Effector memory CD4-positive, alpha-beta T cell (primary cell): Measurements from ENCODE around the gene ATP1A1.

Source experiments
- DNase-seq, 3 donors: peaks; one replicate each; pipeline ENCODE4 v3.0.0-alpha.2; 2020
- H3K27ac ChIP-seq: 2 replicates; pipeline ENCODE4 v1.7.0; 2013; ENCODE audit warnings: mild to moderate bottlenecking, low read length, moderate library complexity; ENCODE audit not compliant: insufficient read depth, poor library complexity, severe bottlenecking
- H3K27me3 ChIP-seq: replicated peaks from 2 replicates; pipeline ENCODE4 v1.7.0; 2013; ENCODE audit warnings: mild to moderate bottlenecking, low read length; ENCODE audit not compliant: insufficient read depth, control insufficient read depth, poor library complexity, severe bottlenecking
- H3K36me3 ChIP-seq: 2 replicates; pipeline ENCODE4 v1.7.0; 2013; ENCODE audit warnings: mild to moderate bottlenecking, low read length, moderate library complexity; ENCODE audit not compliant: control insufficient read depth, insufficient read depth
- H3K4me1 ChIP-seq: 2 replicates; pipeline ENCODE4 v1.7.0; 2013; ENCODE audit warnings: low read length, mild to moderate bottlenecking; ENCODE audit not compliant: control insufficient read depth, insufficient read depth, poor library complexity, severe bottlenecking
- H3K4me3 ChIP-seq: 2 replicates; pipeline ENCODE4 v1.7.0; 2013; ENCODE audit warnings: low read length, low read depth, mild to moderate bottlenecking; ENCODE audit not compliant: insufficient read depth, poor library complexity, severe bottlenecking
- H3K9me3 ChIP-seq: 2 replicates; pipeline ENCODE4 v1.7.0; 2013; ENCODE audit warnings: mild to moderate bottlenecking, low read length, moderate library complexity; ENCODE audit not compliant: control insufficient read depth

ATP1A1 gene

GRCh38 chr1:116343019-116343418 lies 30.0 kb upstream of the ATP1A1 start:
- no peaks in the 10 kb centered on the region for H3K9me3 ChIP-seq
- DNase-seq = no peak
- peaks cover 22% of the 10 kb centered on the region for H3K4me1 ChIP-seq
- no peaks in the 10 kb centered on the region for H3K36me3 ChIP-seq
- no peak overlapping the region for H3K27ac ChIP-seq
- no peaks in the 10 kb centered on the region for H3K27me3 ChIP-seq
- no peak overlapping the region for H3K4me3 ChIP-seq

DNA sequence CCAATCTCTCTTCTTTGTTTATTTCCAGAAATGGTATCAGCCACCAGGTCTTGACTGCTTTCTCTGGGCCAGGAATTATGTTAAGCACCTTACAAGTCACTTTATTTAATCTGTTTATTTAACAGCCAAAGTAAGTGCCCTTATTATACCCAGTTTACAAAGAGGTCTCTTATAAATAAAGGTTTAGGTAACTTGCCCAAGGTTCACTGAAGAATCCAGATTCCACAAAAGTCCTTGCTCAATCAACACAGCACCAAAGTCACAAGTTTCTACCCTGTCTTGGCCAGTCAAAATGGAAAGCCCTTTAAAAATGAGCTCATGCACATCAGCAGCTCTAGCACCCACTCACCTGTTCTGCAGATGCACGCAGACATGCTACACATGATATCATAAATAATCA lies 28.0 kb upstream of the ATP1A1 start:
- DNase-seq = no peak
- Histone ChIP-seq H3K27ac (peak overlapping the region; percentile 62), H3K4me1 (peaks cover 22% of the 10 kb centered on the region), H3K36me3 (no peaks in the 10 kb centered on the region), H3K27me3 (no peaks in the 10 kb centered on the region), H3K9me3 (no peaks in the 10 kb centered on the region), H3K4me3 (no peak overlapping the region)

GRCh38 chr1:116345843-116346242 lies 27.2 kb upstream of the ATP1A1 start:
- no peaks in the 10 kb centered on the region for H3K27me3 ChIP-seq
- H3K36me3 ChIP-seq = no peaks in the 10 kb centered on the region
- peak overlapping the region; percentile 62 for H3K27ac ChIP-seq
- no peaks in the 10 kb centered on the region for H3K9me3 ChIP-seq
- H3K4me3 ChIP-seq = no peak overlapping the region
- DNase-seq = peak; percentile 6 to 51 (median 34)
- H3K4me1 ChIP-seq = peaks cover 22% of the 10 kb centered on the region

- no peaks in the 10 kb centered on the region for H3K36me3 ChIP-seq
- H3K4me1 ChIP-seq = peaks cover 22% of the 10 kb centered on the region
- peak overlapping the region; percentile 60 for H3K27ac ChIP-seq
- H3K4me3 ChIP-seq = no peak overlapping the region
- no peaks in the 10 kb centered on the region for H3K27me3 ChIP-seq
- DNase-seq = no peak
- no peaks in the 10 kb centered on the region for H3K9me3 ChIP-seq
Measured at GRCh38 chr1:116346943-116347673, 25.9 kb upstream of the ATP1A1 start.

DNA sequence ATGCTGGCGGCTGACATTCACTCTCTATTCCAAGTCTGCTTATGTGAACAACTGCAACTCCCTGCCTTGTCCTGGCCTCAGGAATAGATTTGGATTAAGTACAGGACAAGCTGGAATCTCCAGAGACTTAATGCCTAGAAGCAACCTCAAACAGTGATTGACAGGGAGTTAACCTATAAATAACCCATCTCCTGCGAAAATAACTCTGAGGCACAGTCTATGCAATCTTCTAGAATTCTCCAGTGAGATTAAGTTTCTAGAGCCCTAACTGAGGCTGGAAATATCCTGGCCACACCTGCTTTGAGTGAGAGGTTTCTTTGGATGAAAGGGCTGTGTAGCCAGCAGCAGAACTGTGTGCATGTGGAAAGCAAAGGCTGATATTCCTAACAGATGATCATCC lies 25.3 kb upstream of the ATP1A1 start:
- no peaks in the 10 kb centered on the region for H3K36me3 ChIP-seq
- DNase-seq = no peak
- no peak overlapping the region for H3K4me3 ChIP-seq
- H3K27me3 ChIP-seq = no peaks in the 10 kb centered on the region
- H3K4me1 ChIP-seq = peaks cover 26% of the 10 kb centered on the region
- H3K9me3 ChIP-seq = no peaks in the 10 kb centered on the region
- peak overlapping the region; percentile 60 for H3K27ac ChIP-seq

DNA sequence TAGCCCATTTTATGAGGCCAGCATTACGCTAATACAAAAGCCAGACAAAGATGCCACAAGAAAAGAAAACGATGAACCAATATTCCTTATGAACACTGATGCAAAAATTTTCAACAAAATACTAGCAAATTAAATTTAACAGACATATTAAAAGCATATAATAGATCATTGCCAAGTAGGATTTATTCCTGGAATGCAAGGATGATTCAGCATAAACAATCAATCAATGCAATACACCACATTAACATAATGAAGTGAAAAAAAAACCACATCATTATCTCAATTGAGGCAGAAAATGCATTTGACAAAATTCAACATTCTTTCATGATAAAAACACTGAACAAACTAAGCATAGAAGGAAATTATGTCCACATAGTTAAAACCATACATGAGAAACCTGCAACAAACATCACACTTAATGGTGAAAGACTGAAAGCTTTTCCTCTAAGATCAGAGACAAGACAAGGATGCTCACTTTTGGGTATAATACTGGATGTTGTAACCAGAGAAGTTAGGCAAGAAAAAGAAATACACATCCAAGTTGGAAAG lies 22.9 kb upstream of the ATP1A1 start:
- H3K4me1 ChIP-seq = peaks cover 26% of the 10 kb centered on the region
- DNase-seq = no peak
- H3K9me3 ChIP-seq = no peaks in the 10 kb centered on the region
- no peak overlapping the region for H3K4me3 ChIP-seq
- H3K27ac ChIP-seq = no peak overlapping the region
- no peaks in the 10 kb centered on the region for H3K36me3 ChIP-seq
- H3K27me3 ChIP-seq = no peaks in the 10 kb centered on the region

DNA sequence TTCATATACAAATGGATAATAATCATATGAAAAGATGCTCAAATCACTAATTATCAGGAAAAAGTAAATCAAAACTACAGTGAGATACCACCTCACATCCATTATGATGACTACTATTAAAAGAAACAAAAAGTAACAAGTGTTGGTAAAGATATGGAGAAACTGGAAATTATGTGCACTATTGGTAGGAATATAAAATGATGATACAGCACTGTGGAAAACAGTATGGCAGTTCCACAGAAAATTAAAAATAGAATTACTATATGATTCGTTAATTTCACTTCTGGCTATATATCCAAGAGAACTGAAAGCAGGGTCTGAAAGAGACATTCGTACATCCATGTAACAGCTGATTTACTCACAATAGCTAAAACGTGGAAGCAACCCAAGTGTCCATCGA lies 21.1 kb upstream of the ATP1A1 start:
- DNase-seq = no peak
- no peak overlapping the region for H3K4me3 ChIP-seq

GRCh38 chr1:116352349-116352813 lies 20.7 kb upstream of the ATP1A1 start:
- no peaks in the 10 kb centered on the region for H3K27me3 ChIP-seq
- H3K27ac ChIP-seq = no peak overlapping the region
- H3K4me1 ChIP-seq = peaks cover 8% of the 10 kb centered on the region
- no peak for DNase-seq
- H3K36me3 ChIP-seq = no peaks in the 10 kb centered on the region
- no peaks in the 10 kb centered on the region for H3K9me3 ChIP-seq
- no peak overlapping the region for H3K4me3 ChIP-seq

More for the DNA sequence above, 21.1 kb upstream of the ATP1A1 start:
- no peak overlapping the region for H3K27ac ChIP-seq
- no peaks in the 10 kb centered on the region for H3K27me3 ChIP-seq
- H3K9me3 ChIP-seq = no peaks in the 10 kb centered on the region
- H3K36me3 ChIP-seq = no peaks in the 10 kb centered on the region
- H3K4me1 ChIP-seq = peaks cover 12% of the 10 kb centered on the region

DNA sequence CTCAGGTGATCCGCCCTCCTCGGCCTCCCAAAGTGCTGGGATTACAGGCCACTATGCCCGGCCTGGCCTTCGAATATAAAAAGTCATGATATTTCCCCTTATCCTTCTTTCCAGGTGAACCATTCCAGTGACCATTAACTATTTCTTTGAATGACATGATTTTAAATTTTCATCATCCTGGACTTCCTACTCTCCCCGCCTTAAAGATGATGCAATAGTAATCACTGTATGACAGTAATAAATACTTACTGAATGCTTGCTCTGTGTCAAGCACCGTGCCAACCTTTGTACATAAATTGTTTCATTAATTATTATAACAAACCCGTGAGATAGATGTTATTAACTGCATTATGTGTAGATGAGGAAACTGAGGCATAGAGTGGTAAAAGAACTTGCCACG lies 19.9 kb upstream of the ATP1A1 start:
- DNase-seq = no peak
- Histone ChIP-seq H3K4me1 (peaks cover 4% of the 10 kb centered on the region), H3K9me3 (no peaks in the 10 kb centered on the region), H3K4me3 (no peak overlapping the region), H3K27me3 (no peaks in the 10 kb centered on the region), H3K36me3 (no peaks in the 10 kb centered on the region), H3K27ac (no peak overlapping the region)

- no peak for DNase-seq
- Histone ChIP-seq H3K4me1 (peaks cover 4% of the 10 kb centered on the region), H3K27ac (no peak overlapping the region), H3K27me3 (no peaks in the 10 kb centered on the region), H3K36me3 (no peaks in the 10 kb centered on the region), H3K9me3 (no peaks in the 10 kb centered on the region), H3K4me3 (no peak overlapping the region)
Measured at GRCh38 chr1:116356067-116356466, 17.0 kb upstream of the ATP1A1 start.
